Measurements from ENCODE around the gene SLC25A23.

DNA sequence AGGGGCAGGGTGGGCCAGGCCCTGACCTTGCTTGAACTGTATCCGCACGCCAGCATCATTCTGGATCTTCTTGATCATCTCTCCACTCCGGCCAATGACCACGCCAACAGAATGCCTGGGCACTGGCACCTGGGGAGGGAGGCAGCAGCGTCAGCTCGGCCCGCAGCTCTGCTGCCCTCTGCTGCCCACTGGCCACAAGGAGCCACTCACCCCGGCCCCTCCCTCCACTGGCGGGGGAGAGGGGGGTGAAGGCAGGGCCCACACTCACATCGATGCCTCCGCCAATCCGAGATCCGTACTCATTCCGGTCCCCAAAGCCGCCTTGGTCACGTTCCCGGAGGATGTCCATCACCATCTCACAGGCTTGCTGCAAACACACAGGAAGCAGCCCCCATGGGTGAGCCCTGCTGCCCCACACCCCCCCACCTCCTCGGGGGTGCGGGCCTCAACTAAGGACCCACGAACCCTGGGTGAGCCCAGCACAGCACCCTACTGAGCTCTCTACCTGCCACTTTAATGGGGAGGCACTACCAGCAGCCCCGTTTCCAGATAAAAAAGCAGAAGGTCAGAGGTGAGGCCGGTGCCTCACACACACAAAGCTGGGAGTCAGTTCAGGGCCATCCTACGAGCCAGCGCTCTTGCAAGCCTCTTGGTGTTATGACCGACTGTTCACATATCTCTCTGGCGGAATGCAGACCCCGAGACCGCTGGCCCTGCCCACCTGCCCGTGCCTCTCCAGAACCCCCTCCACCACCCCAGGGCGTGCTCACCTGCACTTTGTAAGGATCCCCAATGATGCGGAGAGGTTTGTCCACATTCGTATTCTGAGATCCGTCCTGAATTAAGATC is 41.7 kb downstream of the SLC25A23 start:
- TF ChIP-seq, protein P1, sequence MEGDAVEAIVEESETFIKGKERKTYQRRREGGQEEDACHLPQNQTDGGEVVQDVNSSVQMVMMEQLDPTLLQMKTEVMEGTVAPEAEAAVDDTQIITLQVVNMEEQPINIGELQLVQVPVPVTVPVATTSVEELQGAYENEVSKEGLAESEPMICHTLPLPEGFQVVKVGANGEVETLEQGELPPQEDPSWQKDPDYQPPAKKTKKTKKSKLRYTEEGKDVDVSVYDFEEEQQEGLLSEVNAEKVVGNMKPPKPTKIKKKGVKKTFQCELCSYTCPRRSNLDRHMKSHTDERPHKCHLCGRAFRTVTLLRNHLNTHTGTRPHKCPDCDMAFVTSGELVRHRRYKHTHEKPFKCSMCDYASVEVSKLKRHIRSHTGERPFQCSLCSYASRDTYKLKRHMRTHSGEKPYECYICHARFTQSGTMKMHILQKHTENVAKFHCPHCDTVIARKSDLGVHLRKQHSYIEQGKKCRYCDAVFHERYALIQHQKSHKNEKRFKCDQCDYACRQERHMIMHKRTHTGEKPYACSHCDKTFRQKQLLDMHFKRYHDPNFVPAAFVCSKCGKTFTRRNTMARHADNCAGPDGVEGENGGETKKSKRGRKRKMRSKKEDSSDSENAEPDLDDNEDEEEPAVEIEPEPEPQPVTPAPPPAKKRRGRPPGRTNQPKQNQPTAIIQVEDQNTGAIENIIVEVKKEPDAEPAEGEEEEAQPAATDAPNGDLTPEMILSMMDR (conservative IDR thresholded peaks at IDR 0.05; ENCODE audit: low read depth in 2 of 2), result peak; percentile 23 to 63; a peak in 3 of 4 replicates
- TF ChIP-seq POLR2AphosphoS5 (IDR thresholded peaks at IDR 0.05; ENCODE audit: low read depth) (no peak), EZH2 (IDR thresholded peaks at IDR 0.05; ENCODE audit: low read depth, unreplicated experiment) (no peak), CREB1 (CRISPR knock-in tag; IDR thresholded peaks at IDR 0.05; ENCODE audit: low read depth) (no peak), EZH2phosphoT487 (IDR thresholded peaks at IDR 0.05; ENCODE audit: unreplicated experiment) (no peak), REST (IDR thresholded peaks at IDR 0.05; ENCODE audit: unreplicated experiment) (no peak), JUNB (IDR thresholded peaks at IDR 0.05; ENCODE audit: unreplicated experiment) (no peak)
- TF ChIP-seq, protein P2, sequence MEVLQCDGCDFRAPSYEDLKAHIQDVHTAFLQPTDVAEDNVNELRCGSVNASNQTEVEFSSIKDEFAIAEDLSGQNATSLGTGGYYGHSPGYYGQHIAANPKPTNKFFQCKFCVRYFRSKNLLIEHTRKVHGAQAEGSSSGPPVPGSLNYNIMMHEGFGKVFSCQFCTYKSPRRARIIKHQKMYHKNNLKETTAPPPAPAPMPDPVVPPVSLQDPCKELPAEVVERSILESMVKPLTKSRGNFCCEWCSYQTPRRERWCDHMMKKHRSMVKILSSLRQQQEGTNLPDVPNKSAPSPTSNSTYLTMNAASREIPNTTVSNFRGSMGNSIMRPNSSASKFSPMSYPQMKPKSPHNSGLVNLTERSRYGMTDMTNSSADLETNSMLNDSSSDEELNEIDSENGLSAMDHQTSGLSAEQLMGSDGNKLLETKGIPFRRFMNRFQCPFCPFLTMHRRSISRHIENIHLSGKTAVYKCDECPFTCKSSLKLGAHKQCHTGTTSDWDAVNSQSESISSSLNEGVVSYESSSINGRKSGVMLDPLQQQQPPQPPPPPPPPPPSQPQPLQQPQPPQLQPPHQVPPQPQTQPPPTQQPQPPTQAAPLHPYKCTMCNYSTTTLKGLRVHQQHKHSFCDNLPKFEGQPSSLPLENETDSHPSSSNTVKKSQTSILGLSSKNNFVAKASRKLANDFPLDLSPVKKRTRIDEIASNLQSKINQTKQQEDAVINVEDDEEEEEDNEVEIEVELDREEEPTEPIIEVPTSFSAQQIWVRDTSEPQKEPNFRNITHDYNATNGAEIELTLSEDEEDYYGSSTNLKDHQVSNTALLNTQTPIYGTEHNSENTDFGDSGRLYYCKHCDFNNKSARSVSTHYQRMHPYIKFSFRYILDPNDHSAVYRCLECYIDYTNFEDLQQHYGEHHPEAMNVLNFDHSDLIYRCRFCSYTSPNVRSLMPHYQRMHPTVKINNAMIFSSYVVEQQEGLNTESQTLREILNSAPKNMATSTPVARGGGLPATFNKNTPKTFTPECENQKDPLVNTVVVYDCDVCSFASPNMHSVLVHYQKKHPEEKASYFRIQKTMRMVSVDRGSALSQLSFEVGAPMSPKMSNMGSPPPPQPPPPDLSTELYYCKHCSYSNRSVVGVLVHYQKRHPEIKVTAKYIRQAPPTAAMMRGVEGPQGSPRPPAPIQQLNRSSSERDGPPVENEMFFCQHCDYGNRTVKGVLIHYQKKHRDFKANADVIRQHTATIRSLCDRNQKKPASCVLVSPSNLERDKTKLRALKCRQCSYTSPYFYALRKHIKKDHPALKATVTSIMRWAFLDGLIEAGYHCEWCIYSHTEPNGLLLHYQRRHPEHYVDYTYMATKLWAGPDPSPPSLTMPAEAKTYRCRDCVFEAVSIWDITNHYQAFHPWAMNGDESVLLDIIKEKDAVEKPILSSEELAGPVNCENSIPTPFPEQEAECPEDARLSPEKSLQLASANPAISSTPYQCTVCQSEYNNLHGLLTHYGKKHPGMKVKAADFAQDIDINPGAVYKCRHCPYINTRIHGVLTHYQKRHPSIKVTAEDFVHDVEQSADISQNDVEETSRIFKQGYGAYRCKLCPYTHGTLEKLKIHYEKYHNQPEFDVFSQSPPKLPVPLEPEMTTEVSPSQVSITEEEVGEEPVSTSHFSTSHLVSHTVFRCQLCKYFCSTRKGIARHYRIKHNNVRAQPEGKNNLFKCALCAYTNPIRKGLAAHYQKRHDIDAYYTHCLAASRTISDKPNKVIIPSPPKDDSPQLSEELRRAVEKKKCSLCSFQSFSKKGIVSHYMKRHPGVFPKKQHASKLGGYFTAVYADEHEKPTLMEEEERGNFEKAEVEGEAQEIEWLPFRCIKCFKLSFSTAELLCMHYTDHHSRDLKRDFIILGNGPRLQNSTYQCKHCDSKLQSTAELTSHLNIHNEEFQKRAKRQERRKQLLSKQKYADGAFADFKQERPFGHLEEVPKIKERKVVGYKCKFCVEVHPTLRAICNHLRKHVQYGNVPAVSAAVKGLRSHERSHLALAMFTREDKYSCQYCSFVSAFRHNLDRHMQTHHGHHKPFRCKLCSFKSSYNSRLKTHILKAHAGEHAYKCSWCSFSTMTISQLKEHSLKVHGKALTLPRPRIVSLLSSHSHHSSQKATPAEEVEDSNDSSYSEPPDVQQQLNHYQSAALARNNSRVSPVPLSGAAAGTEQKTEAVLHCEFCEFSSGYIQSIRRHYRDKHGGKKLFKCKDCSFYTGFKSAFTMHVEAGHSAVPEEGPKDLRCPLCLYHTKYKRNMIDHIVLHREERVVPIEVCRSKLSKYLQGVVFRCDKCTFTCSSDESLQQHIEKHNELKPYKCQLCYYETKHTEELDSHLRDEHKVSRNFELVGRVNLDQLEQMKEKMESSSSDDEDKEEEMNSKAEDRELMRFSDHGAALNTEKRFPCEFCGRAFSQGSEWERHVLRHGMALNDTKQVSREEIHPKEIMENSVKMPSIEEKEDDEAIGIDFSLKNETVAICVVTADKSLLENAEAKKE (CRISPR knock-in tag; IDR thresholded peaks at IDR 0.05), result no peak
- TF ChIP-seq, protein P3, sequence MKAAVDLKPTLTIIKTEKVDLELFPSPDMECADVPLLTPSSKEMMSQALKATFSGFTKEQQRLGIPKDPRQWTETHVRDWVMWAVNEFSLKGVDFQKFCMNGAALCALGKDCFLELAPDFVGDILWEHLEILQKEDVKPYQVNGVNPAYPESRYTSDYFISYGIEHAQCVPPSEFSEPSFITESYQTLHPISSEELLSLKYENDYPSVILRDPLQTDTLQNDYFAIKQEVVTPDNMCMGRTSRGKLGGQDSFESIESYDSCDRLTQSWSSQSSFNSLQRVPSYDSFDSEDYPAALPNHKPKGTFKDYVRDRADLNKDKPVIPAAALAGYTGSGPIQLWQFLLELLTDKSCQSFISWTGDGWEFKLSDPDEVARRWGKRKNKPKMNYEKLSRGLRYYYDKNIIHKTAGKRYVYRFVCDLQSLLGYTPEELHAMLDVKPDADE (IDR thresholded peaks at IDR 0.05), result no peak
